ENCODE measurements around the gene POMGNT1.

DNA sequence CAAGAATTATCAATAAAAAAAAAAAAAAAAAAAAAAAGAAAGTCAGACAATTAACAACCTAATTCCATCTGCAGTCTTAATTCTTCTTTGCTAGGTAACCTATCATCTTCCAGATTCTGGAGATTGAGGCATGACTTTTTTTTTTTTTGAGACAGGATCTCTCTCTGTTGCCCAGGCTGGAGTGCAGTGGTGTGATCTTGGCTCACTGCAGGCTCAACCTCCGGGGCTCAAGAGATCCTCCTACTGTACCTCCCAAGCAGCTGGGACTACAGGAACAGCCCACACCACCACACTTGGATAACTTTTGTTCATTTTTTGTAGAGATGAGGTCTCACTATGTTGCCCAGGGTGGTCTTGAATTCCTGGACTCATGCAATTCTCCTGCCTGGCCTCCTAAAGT, 44.7 kb upstream of the POMGNT1 start:
- TF ChIP-seq, protein P1, sequence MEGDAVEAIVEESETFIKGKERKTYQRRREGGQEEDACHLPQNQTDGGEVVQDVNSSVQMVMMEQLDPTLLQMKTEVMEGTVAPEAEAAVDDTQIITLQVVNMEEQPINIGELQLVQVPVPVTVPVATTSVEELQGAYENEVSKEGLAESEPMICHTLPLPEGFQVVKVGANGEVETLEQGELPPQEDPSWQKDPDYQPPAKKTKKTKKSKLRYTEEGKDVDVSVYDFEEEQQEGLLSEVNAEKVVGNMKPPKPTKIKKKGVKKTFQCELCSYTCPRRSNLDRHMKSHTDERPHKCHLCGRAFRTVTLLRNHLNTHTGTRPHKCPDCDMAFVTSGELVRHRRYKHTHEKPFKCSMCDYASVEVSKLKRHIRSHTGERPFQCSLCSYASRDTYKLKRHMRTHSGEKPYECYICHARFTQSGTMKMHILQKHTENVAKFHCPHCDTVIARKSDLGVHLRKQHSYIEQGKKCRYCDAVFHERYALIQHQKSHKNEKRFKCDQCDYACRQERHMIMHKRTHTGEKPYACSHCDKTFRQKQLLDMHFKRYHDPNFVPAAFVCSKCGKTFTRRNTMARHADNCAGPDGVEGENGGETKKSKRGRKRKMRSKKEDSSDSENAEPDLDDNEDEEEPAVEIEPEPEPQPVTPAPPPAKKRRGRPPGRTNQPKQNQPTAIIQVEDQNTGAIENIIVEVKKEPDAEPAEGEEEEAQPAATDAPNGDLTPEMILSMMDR (IDR thresholded peaks at IDR 0.05) = no peak
- no peak for TF ChIP-seq ZFP36 (IDR thresholded peaks at IDR 0.05; ENCODE audit: borderline replicate concordance, partially characterized antibody)
- TF ChIP-seq POLR2A (IDR thresholded peaks at IDR 0.05; ENCODE audit: low read length) = no peak
- no peak for TF ChIP-seq EP300 (IDR thresholded peaks at IDR 0.05)
- TF ChIP-seq, protein P2, sequence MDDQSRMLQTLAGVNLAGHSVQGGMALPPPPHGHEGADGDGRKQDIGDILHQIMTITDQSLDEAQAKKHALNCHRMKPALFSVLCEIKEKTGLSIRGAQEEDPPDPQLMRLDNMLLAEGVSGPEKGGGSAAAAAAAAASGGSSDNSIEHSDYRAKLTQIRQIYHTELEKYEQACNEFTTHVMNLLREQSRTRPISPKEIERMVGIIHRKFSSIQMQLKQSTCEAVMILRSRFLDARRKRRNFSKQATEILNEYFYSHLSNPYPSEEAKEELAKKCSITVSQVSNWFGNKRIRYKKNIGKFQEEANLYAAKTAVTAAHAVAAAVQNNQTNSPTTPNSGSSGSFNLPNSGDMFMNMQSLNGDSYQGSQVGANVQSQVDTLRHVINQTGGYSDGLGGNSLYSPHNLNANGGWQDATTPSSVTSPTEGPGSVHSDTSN (IDR thresholded peaks at IDR 0.05) = no peak
